Ishikawa (cell line): ENCODE results near the gene SLC9A6.

Experiments used
- CEBPB ChIP-seq: IDR thresholded peaks from 2 replicates; pipeline ENCODE4 v1.6.1; 2012
- CREB1 ChIP-seq: IDR thresholded peaks from 2 replicates; pipeline ENCODE4 v1.6.1; 2012; ENCODE audit warnings: low read depth
- EGR1 ChIP-seq: IDR thresholded peaks from 2 replicates; pipeline ENCODE4 v1.6.1; 2012
- EP300 ChIP-seq: IDR thresholded peaks from 2 replicates; pipeline ENCODE4 v1.6.1; 2012; ENCODE audit warnings: borderline replicate concordance
- FOXM1 ChIP-seq: IDR thresholded peaks from 2 replicates; pipeline ENCODE4 v1.6.1; 2012; ENCODE audit warnings: low read depth, borderline replicate concordance
- MAX ChIP-seq: IDR thresholded peaks from 2 replicates; pipeline ENCODE4 v1.6.1; 2012
- NFIC ChIP-seq: IDR thresholded peaks from 2 replicates; pipeline ENCODE4 v1.6.1; 2012
- RAD21 ChIP-seq: IDR thresholded peaks from 2 replicates; pipeline ENCODE4 v1.6.1; 2012; ENCODE audit warnings: low read depth
- REST ChIP-seq: IDR thresholded peaks from 2 replicates; pipeline ENCODE4 v1.6.1; 2012; ENCODE audit warnings: low read depth, mild to moderate bottlenecking
- TAF1 ChIP-seq: IDR thresholded peaks from 2 replicates; pipeline ENCODE4 v1.6.1; 2012; ENCODE audit warnings: low read depth, mild to moderate bottlenecking
- TCF12 ChIP-seq: IDR thresholded peaks from 2 replicates; pipeline ENCODE4 v1.6.1; 2012; ENCODE audit warnings: low read depth
- TEAD4 ChIP-seq: IDR thresholded peaks from 2 replicates; pipeline ENCODE4 v1.6.1; 2012
- USF1 ChIP-seq: IDR thresholded peaks from 2 replicates; pipeline ENCODE4 v1.6.1; 2012
- YY1 ChIP-seq: IDR thresholded peaks from 2 replicates; pipeline ENCODE4 v1.6.1; 2012; ENCODE audit warnings: low read depth
- ZBTB7A ChIP-seq: IDR thresholded peaks from 2 replicates; pipeline ENCODE4 v1.6.1; 2012; ENCODE audit warnings: low read depth

Gene SLC9A6

GRCh38 chrX:136028383-136028984, 43.2 kb downstream of the SLC9A6 start:
- TF ChIP-seq YY1 (no peak), RAD21 (peak; percentile 47), TEAD4 (no peak), NFIC (no peak), CREB1 (no peak), TAF1 (no peak), ZBTB7A (no peak), EGR1 (no peak), TCF12 (no peak)

GRCh38 chrX:136029766-136030165, 44.5 kb downstream of the SLC9A6 start:
- no peak for TF ChIP-seq CREB1
- no peak for TF ChIP-seq TCF12
- no peak for TF ChIP-seq REST
- TF ChIP-seq EGR1: no peak
- TF ChIP-seq FOXM1: no peak
- no peak for TF ChIP-seq TEAD4
- no peak for TF ChIP-seq YY1
- no peak for TF ChIP-seq RAD21

- TF ChIP-seq TCF12 (no peak), ZBTB7A (no peak), MAX (no peak), RAD21 (no peak), CREB1 (no peak), USF1 (no peak), NFIC (no peak), REST (no peak), TEAD4 (no peak)
Observed at GRCh38 chrX:136030303-136031191, 45.3 kb downstream of the SLC9A6 start.

- TF ChIP-seq MAX: no peak
- no peak for TF ChIP-seq TAF1
- TF ChIP-seq RAD21: no peak
- TF ChIP-seq REST: no peak
- TF ChIP-seq TEAD4: no peak
- no peak for TF ChIP-seq ZBTB7A
- no peak for TF ChIP-seq NFIC
- TF ChIP-seq USF1: no peak
- TF ChIP-seq CREB1: no peak
- no peak for TF ChIP-seq EP300
- TF ChIP-seq TCF12: no peak
- TF ChIP-seq EGR1: no peak
- no peak for TF ChIP-seq YY1
- TF ChIP-seq FOXM1: no peak
- no peak for TF ChIP-seq CEBPB
Observed at GRCh38 chrX:136031626-136032025, 46.4 kb downstream of the SLC9A6 start.
